Measurements from ENCODE around the gene R3HDM4.

The R3HDM4 gene

DNA sequence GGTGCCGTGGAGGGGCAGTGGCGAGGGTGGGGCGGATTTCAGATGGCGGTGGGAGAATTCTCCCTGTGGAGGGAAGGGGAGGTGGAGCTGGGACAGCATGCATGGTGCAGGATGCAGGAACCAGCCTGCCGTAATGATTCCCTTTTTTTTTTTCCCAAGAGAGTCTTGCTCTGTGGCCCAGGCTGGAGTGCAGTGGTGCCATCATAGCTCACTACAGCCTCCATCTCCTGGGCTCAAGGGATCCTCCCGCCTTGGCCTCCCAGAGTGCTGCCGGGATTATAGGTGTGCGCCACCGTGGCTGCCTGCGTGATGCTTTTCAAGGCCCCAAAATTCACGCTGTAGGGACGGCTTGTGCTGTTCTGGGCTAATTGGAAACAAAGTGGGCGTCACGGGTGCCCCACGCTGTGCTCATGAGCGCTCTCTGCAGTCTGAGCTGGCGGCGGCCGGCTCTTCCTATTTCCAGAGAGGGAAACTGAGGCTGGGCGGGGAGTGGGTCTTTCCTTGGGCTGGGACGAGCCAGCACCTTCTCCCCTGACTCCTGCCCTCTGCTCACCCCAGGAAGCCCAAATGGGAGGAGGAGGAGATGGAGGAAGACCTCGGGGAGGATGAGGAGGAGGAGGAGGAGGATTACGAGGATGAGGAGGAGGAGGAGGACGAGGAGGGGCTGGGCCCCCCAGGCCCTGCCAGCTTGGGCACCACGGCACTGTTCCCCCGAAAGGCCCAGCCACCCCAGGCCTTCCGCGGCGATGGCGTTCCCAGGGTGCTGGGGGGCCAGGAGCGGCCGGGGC, 19.0 kb upstream of the R3HDM4 start:
- no peaks in the 10 kb centered on the region for H3K9me3 ChIP-seq (ENCODE audit: control insufficient read depth, low read length)
- H3K27ac ChIP-seq = peak overlapping the region; percentile 93
- peak overlapping the region; percentile 79 for H2AFZ ChIP-seq
- no peak overlapping the region for H3K9ac ChIP-seq
- peaks cover 6% of the 10 kb centered on the region for H3K79me2 ChIP-seq
- no peak overlapping the region for H3K4me3 ChIP-seq (ENCODE audit: low read depth, low read length)
- no peaks in the 10 kb centered on the region for H3K36me3 ChIP-seq (ENCODE audit: control insufficient read depth, insufficient read depth, low read length)
- no peak overlapping the region for H3K4me2 ChIP-seq (ENCODE audit: low read length)
- H3K4me1 ChIP-seq = peaks cover 48% of the 10 kb centered on the region
- TF ChIP-seq, protein P1, sequence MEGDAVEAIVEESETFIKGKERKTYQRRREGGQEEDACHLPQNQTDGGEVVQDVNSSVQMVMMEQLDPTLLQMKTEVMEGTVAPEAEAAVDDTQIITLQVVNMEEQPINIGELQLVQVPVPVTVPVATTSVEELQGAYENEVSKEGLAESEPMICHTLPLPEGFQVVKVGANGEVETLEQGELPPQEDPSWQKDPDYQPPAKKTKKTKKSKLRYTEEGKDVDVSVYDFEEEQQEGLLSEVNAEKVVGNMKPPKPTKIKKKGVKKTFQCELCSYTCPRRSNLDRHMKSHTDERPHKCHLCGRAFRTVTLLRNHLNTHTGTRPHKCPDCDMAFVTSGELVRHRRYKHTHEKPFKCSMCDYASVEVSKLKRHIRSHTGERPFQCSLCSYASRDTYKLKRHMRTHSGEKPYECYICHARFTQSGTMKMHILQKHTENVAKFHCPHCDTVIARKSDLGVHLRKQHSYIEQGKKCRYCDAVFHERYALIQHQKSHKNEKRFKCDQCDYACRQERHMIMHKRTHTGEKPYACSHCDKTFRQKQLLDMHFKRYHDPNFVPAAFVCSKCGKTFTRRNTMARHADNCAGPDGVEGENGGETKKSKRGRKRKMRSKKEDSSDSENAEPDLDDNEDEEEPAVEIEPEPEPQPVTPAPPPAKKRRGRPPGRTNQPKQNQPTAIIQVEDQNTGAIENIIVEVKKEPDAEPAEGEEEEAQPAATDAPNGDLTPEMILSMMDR (IDR thresholded peaks at IDR 0.05) = no peak
- H3K27me3 ChIP-seq (ENCODE audit: control insufficient read depth, insufficient read depth, low read length) = no peaks in the 10 kb centered on the region

DNA sequence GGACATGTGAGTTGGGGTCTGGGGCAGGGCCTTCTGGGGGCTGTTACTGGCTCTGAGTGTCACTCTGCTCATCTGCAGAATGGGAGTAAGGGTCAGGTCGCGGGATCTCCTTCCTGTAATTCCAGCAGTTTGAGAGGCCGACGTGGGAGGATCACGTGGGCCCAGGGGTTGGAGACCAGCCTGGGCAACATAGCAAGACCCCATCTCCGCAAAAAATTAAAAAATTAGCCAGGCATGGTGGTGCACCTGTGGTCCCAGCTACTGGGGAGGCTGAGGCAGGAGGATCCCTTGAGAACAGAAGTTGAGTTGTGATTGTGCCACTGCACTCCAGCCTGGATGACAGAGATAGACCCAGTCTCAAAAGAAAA, 16.9 kb upstream of the R3HDM4 start:
- Histone ChIP-seq H3K27ac (no peak overlapping the region), H3K9ac (no peak overlapping the region), H3K4me3 (ENCODE audit: low read depth, low read length) (no peak overlapping the region), H3K79me2 (no peaks in the 10 kb centered on the region), H2AFZ (no peak overlapping the region), H3K4me2 (ENCODE audit: low read length) (no peak overlapping the region), H3K4me1 (peaks cover 42% of the 10 kb centered on the region), H3K36me3 (ENCODE audit: control insufficient read depth, insufficient read depth, low read length) (no peaks in the 10 kb centered on the region), H3K27me3 (ENCODE audit: control insufficient read depth, insufficient read depth, low read length) (no peaks in the 10 kb centered on the region), H3K9me3 (ENCODE audit: control insufficient read depth, low read length) (no peaks in the 10 kb centered on the region)
- TF ChIP-seq, protein P1 (IDR thresholded peaks at IDR 0.05) = no peak

DNA sequence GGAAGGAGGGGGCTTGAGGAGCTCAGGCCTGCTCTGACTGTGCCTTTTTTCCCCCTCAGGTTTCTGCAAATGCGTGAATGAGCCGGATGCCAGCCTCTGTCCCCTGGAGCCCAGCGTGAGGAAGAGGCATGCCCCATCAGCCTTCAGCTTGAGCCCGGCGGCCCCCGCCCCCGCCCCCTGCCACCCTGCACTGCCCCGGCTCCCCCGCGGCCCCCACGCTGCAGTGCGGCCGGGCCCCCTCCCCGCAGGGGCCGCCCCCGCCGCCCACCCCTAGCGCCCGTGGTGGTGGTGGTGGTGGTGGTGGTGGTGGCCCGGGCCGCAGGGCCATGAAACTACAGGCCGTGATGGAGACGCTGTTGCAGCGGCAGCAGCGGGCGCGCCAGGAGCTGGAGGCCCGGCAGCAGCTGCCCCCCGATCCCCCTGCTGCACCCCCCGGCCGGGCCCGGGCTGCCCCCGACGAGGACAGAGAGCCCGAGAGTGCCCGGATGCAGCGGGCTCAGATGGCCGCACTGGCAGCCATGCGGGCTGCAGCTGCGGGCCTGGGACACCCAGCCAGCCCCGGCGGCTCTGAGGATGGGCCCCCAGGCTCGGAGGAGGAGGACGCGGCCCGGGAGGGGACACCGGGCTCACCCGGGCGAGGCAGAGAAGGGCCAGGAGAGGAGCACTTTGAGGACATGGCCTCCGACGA, 16.3 kb upstream of the R3HDM4 start:
- no peak overlapping the region for H3K27ac ChIP-seq
- TF ChIP-seq, protein P1 (IDR thresholded peaks at IDR 0.05) = no peak
- no peak overlapping the region for H3K4me2 ChIP-seq (ENCODE audit: low read length)
- no peak overlapping the region for H3K9ac ChIP-seq
- no peak overlapping the region for H2AFZ ChIP-seq
- H3K4me3 ChIP-seq (ENCODE audit: low read depth, low read length) = no peak overlapping the region
- no peaks in the 10 kb centered on the region for H3K9me3 ChIP-seq (ENCODE audit: control insufficient read depth, low read length)
- H3K79me2 ChIP-seq = no peaks in the 10 kb centered on the region
- H3K27me3 ChIP-seq (ENCODE audit: control insufficient read depth, insufficient read depth, low read length) = no peaks in the 10 kb centered on the region
- H3K36me3 ChIP-seq (ENCODE audit: control insufficient read depth, insufficient read depth, low read length) = no peaks in the 10 kb centered on the region
- peaks cover 36% of the 10 kb centered on the region for H3K4me1 ChIP-seq

DNA sequence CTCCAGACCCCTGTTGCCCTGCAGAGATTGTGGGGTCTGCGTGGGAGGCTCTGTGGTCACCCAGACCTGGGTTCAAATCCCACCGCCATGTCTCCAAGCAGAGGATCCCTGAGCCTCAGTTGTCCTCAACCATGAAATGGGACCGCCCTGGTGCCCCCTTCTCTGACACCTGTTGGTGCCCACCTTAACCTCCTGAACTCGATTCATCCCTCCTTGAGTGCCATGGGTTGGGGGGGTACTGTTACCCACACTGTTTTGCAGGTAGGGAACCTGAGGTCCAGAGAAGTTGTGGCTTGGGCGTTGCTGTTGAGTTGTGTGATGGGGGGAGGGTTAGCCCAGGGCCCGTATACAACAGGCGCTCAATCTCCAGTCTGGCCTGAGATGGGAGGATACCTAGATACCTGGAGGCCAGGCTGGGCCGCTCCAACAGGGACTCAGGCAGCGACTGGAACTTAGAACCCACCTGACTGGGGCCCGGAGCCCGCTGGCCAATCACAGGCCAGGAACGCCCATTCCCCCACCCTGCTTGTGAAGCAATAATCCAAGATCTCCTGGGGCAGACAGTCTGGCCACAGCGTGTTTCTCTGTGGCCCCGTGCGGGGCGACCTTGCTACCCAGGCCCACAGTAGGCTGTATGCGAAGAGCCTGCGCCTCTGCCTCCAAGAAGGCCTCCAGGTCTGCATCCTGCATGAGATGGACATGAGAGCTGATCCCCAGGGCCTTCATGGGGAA, 15.6 kb upstream of the R3HDM4 start:
- Histone ChIP-seq H3K9ac (no peak overlapping the region), H3K27me3 (ENCODE audit: control insufficient read depth, insufficient read depth, low read length) (no peaks in the 10 kb centered on the region), H3K4me3 (ENCODE audit: low read depth, low read length) (no peak overlapping the region), H3K79me2 (no peaks in the 10 kb centered on the region), H3K27ac (no peak overlapping the region), H3K9me3 (ENCODE audit: control insufficient read depth, low read length) (no peaks in the 10 kb centered on the region), H3K36me3 (ENCODE audit: control insufficient read depth, insufficient read depth, low read length) (no peaks in the 10 kb centered on the region), H3K4me2 (ENCODE audit: low read length) (no peak overlapping the region), H2AFZ (no peak overlapping the region), H3K4me1 (peaks cover 29% of the 10 kb centered on the region)
- TF ChIP-seq, protein P1 (IDR thresholded peaks at IDR 0.05) = no peak

Data from parathyroid adenoma (tissue), 2 donors.